Effector memory CD8-positive, alpha-beta T cell (primary cell): Measurements from ENCODE around the gene ATXN2L.
"Not testable (repeated sequence)": the region's sequence is repeated elsewhere in the genome, so short reads cannot be mapped to it uniquely, and the experiment has no call there.

Source experiments
- ATAC-seq: fragments of 150-1000 bp; cut with Tn5 transposase; replicated peaks from 2 replicates; pipeline ENCODE4 v1.10.0; 2021; ENCODE audit warnings: mild to moderate bottlenecking, moderate library complexity
- DNase-seq, 3 experiments: peaks; one replicate each; pipeline ENCODE4 v3.0.0; 2021
- H3K27ac Mint-ChIP-seq, 2 donors: one replicate each; pipeline ENCODE4 v1.8.0; 2022; ENCODE audit warnings: mild to moderate bottlenecking in 2 of 2, mixed read lengths in 2 of 2, moderate library complexity in 2 of 2
- H3K27me3 Mint-ChIP-seq, 2 donors: one replicate each; pipeline ENCODE4 v1.8.0; 2022; ENCODE audit warnings: mixed read lengths in 2 of 2
- H3K36me3 Mint-ChIP-seq: one replicate; pipeline ENCODE4 v1.8.0; 2022; ENCODE audit warnings: mild to moderate bottlenecking, moderate library complexity, mixed read lengths; ENCODE audit not compliant: insufficient read depth
- H3K4me1 Mint-ChIP-seq, 2 donors: one replicate each; pipeline ENCODE4 v1.8.0; 2022; ENCODE audit warnings: low read depth in 2 of 2, mixed read lengths in 2 of 2
- H3K4me3 Mint-ChIP-seq, 2 donors: one replicate each; pipeline ENCODE4 v1.8.0; 2022; ENCODE audit warnings: mild to moderate bottlenecking in 2 of 2, mixed read lengths in 2 of 2, moderate library complexity in 2 of 2
- H3K9me3 Mint-ChIP-seq, 2 donors: one replicate each; pipeline ENCODE4 v1.8.0; 2022; ENCODE audit warnings: mixed read lengths in 2 of 2

The ATXN2L gene

DNA sequence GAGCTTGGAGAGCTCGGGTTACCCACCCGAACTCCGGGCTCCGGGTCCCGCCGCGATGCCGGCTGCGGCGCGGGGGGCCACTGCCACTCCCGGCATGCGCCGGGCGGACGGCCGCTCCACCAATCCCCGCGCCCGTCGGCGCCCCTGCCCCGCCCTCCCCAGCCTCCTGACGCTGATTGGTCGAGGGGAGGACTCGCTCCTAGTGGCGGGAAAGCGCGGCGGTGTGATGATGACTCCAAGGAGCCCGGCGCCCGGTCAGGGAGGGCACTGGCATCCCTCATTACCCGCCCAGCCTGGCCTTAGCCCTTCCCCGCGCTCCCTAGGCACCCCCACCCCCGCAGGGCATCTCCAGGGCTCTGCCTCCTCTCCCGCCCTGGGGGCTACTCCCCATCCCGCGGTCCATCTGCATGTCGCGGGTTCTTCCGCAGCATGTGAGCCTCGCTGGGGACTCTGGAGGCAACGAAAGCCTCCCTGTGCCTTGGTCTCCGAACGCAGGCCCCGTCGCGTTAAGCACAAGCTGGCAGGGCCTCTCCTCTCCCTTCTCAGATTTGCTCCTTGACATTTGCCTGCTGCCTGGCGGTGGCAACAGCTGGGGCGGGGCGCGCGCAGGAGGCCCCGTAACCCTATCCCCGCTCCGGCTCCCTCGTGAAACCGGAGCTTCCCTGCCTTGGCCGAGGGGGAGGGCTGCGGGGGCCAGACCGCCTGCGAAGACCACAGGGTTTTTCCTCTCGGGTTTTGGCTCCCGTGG is 57.2 kb downstream of the ATXN2L start:
- Mint-ChIP-seq H3K9me3 (no peaks in the 10 kb centered on the region), H3K36me3 (no peaks in the 10 kb centered on the region), H3K4me1 (peaks cover 12% of the 10 kb centered on the region in 2 donors), H3K27me3 (peaks cover 0 to 17% of the 10 kb centered on the region in 2 donors), H3K27ac (peak overlapping the region; percentile 16 to 84), H3K4me3 (peak overlapping the region; percentile 86 to 90)
- peak; percentile 71 to 77 (median 71) for DNase-seq
- peak; percentile 97 for ATAC-seq

GRCh38 chr16:28880589-28880915 is 57.8 kb downstream of the ATXN2L start:
- H3K9me3 Mint-ChIP-seq, result no peaks in the 10 kb centered on the region
- no peak overlapping the region for H3K27ac Mint-ChIP-seq
- no peak for DNase-seq
- H3K27me3 Mint-ChIP-seq, result peaks cover 0 to 17% of the 10 kb centered on the region in 2 donors
- no peaks in the 10 kb centered on the region for H3K36me3 Mint-ChIP-seq
- ATAC-seq, result no peak
- H3K4me1 Mint-ChIP-seq, result peaks cover 12% of the 10 kb centered on the region in 2 donors
- H3K4me3 Mint-ChIP-seq, result peak overlapping the region; percentile 86 to 90

- peaks cover 12% of the 10 kb centered on the region in 2 donors for H3K4me1 Mint-ChIP-seq
- H3K9me3 Mint-ChIP-seq, result no peaks in the 10 kb centered on the region
- no peak overlapping the region for H3K27ac Mint-ChIP-seq
- peaks cover 0 to 17% of the 10 kb centered on the region in 2 donors for H3K27me3 Mint-ChIP-seq
- no peak for DNase-seq
- ATAC-seq, result no peak
- peak overlapping the region; percentile 86 to 90 for H3K4me3 Mint-ChIP-seq
- no peaks in the 10 kb centered on the region for H3K36me3 Mint-ChIP-seq
Observed at GRCh38 chr16:28880955-28881354, 58.2 kb downstream of the ATXN2L start.

DNA sequence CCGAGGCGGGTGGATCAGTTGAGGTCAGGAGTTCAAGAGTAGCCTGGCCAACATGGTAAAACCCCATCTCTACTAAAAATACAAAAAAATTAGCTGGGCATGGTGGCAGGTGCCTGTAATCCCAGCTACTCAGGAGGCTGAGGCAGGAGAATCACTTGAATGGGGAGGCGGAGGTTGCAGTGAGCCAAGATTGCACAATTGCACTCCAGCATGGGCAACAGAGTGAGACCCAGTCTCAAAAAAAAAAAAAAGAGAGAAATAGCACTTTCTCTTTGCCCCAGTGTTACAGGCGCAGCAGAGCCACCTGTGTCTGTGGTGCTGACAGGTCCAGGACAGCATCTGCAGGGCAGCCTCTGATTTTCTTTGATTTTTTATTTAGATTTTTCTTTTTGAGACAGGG is 58.8 kb downstream of the ATXN2L start:
- H3K27me3 Mint-ChIP-seq, result peaks cover 0 to 17% of the 10 kb centered on the region in 2 donors
- H3K4me3 Mint-ChIP-seq, result peak overlapping the region; percentile 86 to 90
- H3K27ac Mint-ChIP-seq, DNase-seq, H3K36me3 Mint-ChIP-seq, H3K9me3 Mint-ChIP-seq, ATAC-seq: not testable (repeated sequence)
- H3K4me1 Mint-ChIP-seq, result peaks cover 12% of the 10 kb centered on the region in 2 donors

GRCh38 chr16:28882551-28883160 is 59.9 kb downstream of the ATXN2L start:
- no peak overlapping the region for H3K27ac Mint-ChIP-seq
- ATAC-seq, result no peak
- H3K9me3 Mint-ChIP-seq, result no peaks in the 10 kb centered on the region
- H3K27me3 Mint-ChIP-seq, result peaks cover 0 to 17% of the 10 kb centered on the region in 2 donors
- H3K36me3 Mint-ChIP-seq, result no peaks in the 10 kb centered on the region
- H3K4me1 Mint-ChIP-seq, result peaks cover 12% of the 10 kb centered on the region in 2 donors
- DNase-seq, result no peak
- no peak overlapping the region for H3K4me3 Mint-ChIP-seq

GRCh38 chr16:28883221-28883996 is 60.6 kb downstream of the ATXN2L start:
- Mint-ChIP-seq H3K9me3 (no peaks in the 10 kb centered on the region), H3K27ac (no peak overlapping the region), H3K27me3 (peaks cover 0 to 17% of the 10 kb centered on the region in 2 donors), H3K4me3 (no peak overlapping the region), H3K36me3 (no peaks in the 10 kb centered on the region), H3K4me1 (peaks cover 12% of the 10 kb centered on the region in 2 donors)
- DNase-seq (no peak), ATAC-seq (no peak)

DNA sequence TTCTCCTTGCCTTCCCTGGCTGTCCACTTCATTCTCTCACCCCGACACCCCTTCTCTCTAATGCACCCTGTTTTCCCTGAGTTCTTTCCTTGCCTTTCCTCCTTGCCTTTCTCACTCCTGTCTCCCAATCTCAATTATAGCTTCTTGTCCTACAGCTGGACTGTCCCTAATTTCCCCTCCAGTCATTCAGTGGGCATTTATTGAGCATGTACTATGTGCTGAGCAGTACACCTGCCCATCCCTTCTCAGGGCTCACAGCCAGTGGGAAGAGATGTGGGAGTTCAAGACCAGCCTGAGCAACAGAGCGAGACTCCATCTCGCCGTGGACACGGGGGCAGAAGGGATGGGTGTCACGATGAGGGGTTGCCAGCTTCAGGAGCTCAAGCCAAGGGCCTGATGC is 61.2 kb downstream of the ATXN2L start:
- ATAC-seq (no peak), DNase-seq (no peak)
- Mint-ChIP-seq H3K4me3 (no peak overlapping the region), H3K27me3 (peaks cover 0 to 17% of the 10 kb centered on the region in 2 donors), H3K9me3 (no peaks in the 10 kb centered on the region), H3K4me1 (peaks cover 11 to 12% of the 10 kb centered on the region in 2 donors), H3K36me3 (no peaks in the 10 kb centered on the region), H3K27ac (no peak overlapping the region)
